ENCODE data around the gene CNPY3. TPM values are rescaled to one million over a fixed set of nuclear protein-coding genes. Genes with fewer than 3 reads are reported as not detected.

CNPY3 gene
- total RNA-seq, 4 donors from 2014 or later = 33.2 to 60.0 (median 45.0) TPM

- H3K36me3 ChIP-seq = no peaks in the 10 kb centered on the region
- intact Hi-C loops (cut with DNase I) = loop anchor here (5.0 kb wide), 1 partner anchor 38 kb away; no protein-coding TSS in a partner anchor
- WGBS, 2 donors = 0% methylated on average over 21 to 22 of the region's 59 CpGs
- peak within 1 kb of the TSS; percentile 71 to 79 (median 74) for H3K27ac ChIP-seq
- H3K9me3 ChIP-seq = no peaks in the 10 kb centered on the region
- H3K4me1 ChIP-seq = peaks cover 18 to 26% of the 10 kb centered on the region in 2 donors
- no peaks in the 10 kb centered on the region for H3K27me3 ChIP-seq
- peak; percentile 83 to 95 for DNase-seq
- H3K4me3 ChIP-seq (replicated peaks in 1 of 3) = peak within 1 kb of the TSS; percentile 7 to 94 (median 83)
- peak; percentile 37 to 77 for TF ChIP-seq POLR2A (IDR thresholded peaks at IDR 0.05)
- TF ChIP-seq, protein P1, sequence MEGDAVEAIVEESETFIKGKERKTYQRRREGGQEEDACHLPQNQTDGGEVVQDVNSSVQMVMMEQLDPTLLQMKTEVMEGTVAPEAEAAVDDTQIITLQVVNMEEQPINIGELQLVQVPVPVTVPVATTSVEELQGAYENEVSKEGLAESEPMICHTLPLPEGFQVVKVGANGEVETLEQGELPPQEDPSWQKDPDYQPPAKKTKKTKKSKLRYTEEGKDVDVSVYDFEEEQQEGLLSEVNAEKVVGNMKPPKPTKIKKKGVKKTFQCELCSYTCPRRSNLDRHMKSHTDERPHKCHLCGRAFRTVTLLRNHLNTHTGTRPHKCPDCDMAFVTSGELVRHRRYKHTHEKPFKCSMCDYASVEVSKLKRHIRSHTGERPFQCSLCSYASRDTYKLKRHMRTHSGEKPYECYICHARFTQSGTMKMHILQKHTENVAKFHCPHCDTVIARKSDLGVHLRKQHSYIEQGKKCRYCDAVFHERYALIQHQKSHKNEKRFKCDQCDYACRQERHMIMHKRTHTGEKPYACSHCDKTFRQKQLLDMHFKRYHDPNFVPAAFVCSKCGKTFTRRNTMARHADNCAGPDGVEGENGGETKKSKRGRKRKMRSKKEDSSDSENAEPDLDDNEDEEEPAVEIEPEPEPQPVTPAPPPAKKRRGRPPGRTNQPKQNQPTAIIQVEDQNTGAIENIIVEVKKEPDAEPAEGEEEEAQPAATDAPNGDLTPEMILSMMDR (IDR thresholded peaks at IDR 0.05) = no peak
These were observed 49.7 kb downstream of the CNPY3 start, which contains the start of gene PEX6 for GRCh38 chr6:42978839-42979522. PEX6 (minus strand) TSS chr6:42979181; CDS start chr6:42979150, 31 bp downstream.

DNA sequence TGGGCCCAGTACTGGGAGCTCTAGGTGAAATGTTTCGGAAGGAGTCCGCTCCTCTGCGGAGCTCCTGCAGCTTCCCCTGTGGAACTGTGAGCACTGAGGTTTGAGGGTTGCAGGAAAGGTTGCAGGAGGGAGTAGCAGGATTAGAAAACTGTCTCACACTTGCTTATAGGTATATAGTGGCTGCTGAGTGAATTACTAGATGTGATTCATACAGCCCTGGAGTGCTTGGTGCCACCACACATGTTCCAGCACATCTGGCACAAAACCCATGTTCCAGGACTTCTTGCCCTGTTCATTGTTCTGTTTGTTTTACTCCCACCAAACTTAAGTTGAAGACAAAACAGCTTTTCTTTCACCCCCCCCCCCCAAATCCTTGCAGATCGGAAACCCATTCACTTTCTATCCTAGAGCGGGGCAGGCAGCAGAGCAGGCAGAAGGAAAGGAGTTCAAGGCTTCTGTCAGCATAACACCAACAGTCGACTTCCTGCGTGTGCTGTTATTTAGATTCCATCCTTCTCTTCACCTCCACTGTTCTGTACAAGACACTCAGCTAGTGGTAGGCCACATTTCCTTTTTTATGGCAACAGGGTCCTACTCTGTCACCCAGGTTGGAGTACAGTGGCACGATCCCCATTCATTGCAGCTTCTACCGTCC is 50.4 kb downstream of the CNPY3 start:
- no peak for DNase-seq
- peak overlapping the region; percentile 7 to 94 (median 83) for H3K4me3 ChIP-seq (replicated peaks in 1 of 3)
- TF ChIP-seq POLR2A (IDR thresholded peaks at IDR 0.05) = no peak
- TF ChIP-seq, protein P1 (IDR thresholded peaks at IDR 0.05) = no peak
- WGBS, 2 donors = 46 to 49% methylated on average over 9 of the region's 9 CpGs
- H3K27me3 ChIP-seq = no peaks in the 10 kb centered on the region
- no peaks in the 10 kb centered on the region for H3K9me3 ChIP-seq
- H3K4me1 ChIP-seq = peaks cover 18 to 26% of the 10 kb centered on the region in 2 donors
- H3K36me3 ChIP-seq = no peaks in the 10 kb centered on the region
- intact Hi-C loops (cut with DNase I) = loop anchor here (5.0 kb wide), 1 partner anchor 38 kb away; no protein-coding TSS in a partner anchor
- H3K27ac ChIP-seq = peak overlapping the region; percentile 71 to 79 (median 74)

- Histone ChIP-seq H3K9me3 (no peaks in the 10 kb centered on the region), H3K4me1 (peaks cover 29 to 44% of the 10 kb centered on the region in 2 donors), H3K27me3 (no peaks in the 10 kb centered on the region), H3K36me3 (no peaks in the 10 kb centered on the region), H3K4me3 (replicated peaks in 1 of 3) (no peak overlapping the region), H3K27ac (no peak overlapping the region)
- no peak for DNase-seq
- no peak for TF ChIP-seq POLR2A (IDR thresholded peaks at IDR 0.05)
- TF ChIP-seq, protein P1 (IDR thresholded peaks at IDR 0.05) = no peak
- 83 to 87% methylated on average over 5 of the region's 5 CpGs for WGBS, 2 donors
- intact Hi-C loops (cut with DNase I) = no loop called here
These were observed 52.6 kb downstream of the CNPY3 start for GRCh38 chr6:42981836-42982235.

DNA sequence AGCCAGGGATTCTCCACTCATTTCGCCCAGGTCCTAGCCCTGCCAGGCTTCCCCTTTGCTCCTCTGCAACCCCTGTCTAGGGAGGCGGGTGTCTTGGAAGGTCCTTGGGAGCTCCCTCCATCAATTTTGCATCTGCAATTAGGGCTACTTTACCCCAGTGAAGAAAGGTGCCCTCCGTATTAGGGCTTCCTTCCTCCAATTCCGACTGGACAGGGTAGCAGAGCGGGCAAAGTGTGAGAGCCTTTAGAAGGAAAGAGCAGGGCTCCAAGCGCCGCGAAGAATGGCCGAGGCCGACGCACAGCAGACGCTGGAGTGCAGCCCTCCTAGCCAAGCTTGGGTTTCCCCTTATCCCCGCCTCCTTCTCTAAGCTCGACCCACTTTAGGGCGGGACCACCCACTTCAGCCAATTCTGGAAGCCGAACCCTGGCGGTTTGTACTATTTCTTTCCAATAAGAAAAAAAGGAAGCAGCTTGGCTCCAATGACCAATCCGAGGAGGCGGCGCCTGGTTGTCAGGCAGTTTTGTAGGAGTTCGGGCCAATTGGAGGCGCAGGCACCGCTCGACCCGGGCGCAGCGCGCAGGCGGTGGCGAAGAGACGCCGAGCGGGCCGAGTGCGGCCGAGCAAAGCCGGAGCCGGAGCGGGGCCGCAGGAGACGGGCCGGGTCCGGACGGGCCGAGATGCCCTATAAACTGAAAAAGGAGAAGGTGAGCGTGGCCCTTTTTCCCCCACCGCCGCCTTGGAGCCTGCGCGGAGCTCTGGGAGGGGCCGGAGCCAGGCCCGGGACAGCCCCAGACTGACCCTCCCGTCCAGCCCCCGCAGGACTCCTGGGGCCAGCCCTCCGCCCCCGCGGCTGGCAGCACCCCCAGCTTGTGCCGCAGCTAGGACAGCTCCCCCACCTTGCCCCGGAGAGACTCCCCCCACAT is 55.0 kb downstream of the CNPY3 start, which contains the start of gene PPP2R5D:
Gene PPP2R5D, plus strand, starts transcription at position 570 of the 923 bp plus-strand sequence. Its CDS starts 108 bp downstream, at position 678.
- WGBS, 2 donors = 0 to 1% methylated on average over 26 to 37 of the region's 59 CpGs

More for the DNA sequence above, 55.0 kb downstream of the CNPY3 start, which contains the start of gene PPP2R5D:
- Histone ChIP-seq H3K27me3 (no peaks in the 10 kb centered on the region), H3K36me3 (peaks cover 0 to under 1% of the 10 kb centered on the region in 2 donors), H3K27ac (peak within 1 kb of the TSS; percentile 62 to 84 (median 81)), H3K4me1 (peaks cover 27 to 41% of the 10 kb centered on the region in 2 donors), H3K4me3 (replicated peaks in 1 of 3) (peak within 1 kb of the TSS; percentile 53 to 75 (median 64)), H3K9me3 (no peaks in the 10 kb centered on the region)
- intact Hi-C loops (cut with DNase I) = no loop called here
- DNase-seq = peak; percentile 99
- peak; percentile 74 to 97 for TF ChIP-seq POLR2A (IDR thresholded peaks at IDR 0.05)
- TF ChIP-seq, protein P1 (IDR thresholded peaks at IDR 0.05) = peak in 2 of 6 experiments; percentile 20 to 42

Measured in thyroid gland (tissue), 4 donors.